H1 (cell line): ENCODE measurements around the gene SLC2A13. TPM values are rescaled to one million over a fixed set of nuclear protein-coding genes. Genes with fewer than 3 reads are reported as not detected.

Experiments
- CTCF ChIA-PET: fragments of 300-600 bp; sonication (Branson Sonifier 250); formaldehyde crosslinking; loops from one replicate; lab custom pipeline; 2021; ENCODE audit not compliant: partially characterized antibody; lab: Charles Lee
- POLR2A ChIA-PET: fragments of 300-600 bp; sonication (Branson Sonifier 250); formaldehyde crosslinking; loops from one replicate; lab custom pipeline; 2021; ENCODE audit warnings: inconsistent platforms; ENCODE audit not compliant: partially characterized antibody; lab: Charles Lee
- DNase-seq, 2 experiments: peaks; one replicate each; pipeline versions ENCODE4 v3.0.0 to v3.0.0-alpha.2; 2010 to 2022; ENCODE audit warnings: low spot score in 2 of 2, low read depth in 1 of 2, mixed read lengths in 1 of 2
- FAIRE-seq: peaks from 2 replicates; lab custom pipeline; 2011; peaks lifted over from hg19 to GRCh38; lab: Jason Lieb, UNC
- H2AFZ ChIP-seq: 2 replicates; pipeline ENCODE4 v1.8.1; 2012; ENCODE audit warnings: low read length, inconsistent platforms
- H2AK5ac ChIP-seq: 2 replicates; pipeline ENCODE4 v1.6.1; 2013; ENCODE audit warnings: low read depth, low read length
- H2BK120ac ChIP-seq: replicated peaks from 2 replicates; pipeline ENCODE3; 2013; ENCODE audit warnings: low read depth, low read length, inconsistent platforms
- H2BK12ac ChIP-seq: 2 replicates; pipeline ENCODE4 v1.6.1; 2013; ENCODE audit warnings: low read depth, low read length
- H2BK15ac ChIP-seq: 2 replicates; pipeline ENCODE4 v1.6.1; 2013; ENCODE audit warnings: low read length
- H2BK20ac ChIP-seq: 2 replicates; pipeline ENCODE4 v1.6.1; 2013; ENCODE audit warnings: low read length
- H2BK5ac ChIP-seq: 2 replicates; pipeline ENCODE4 v1.6.1; 2013; ENCODE audit warnings: low read depth, low read length
- H3K14ac ChIP-seq: 2 replicates; pipeline ENCODE4 v1.6.1; 2013; ENCODE audit warnings: inconsistent platforms; ENCODE audit not compliant: insufficient read length
- H3K18ac ChIP-seq: 2 replicates; pipeline ENCODE4 v1.6.1; 2013; ENCODE audit warnings: low read length; ENCODE audit errors: extremely low read depth
- H3K23ac ChIP-seq: 2 replicates; pipeline ENCODE4 v1.6.1; 2013; ENCODE audit warnings: inconsistent platforms; ENCODE audit not compliant: insufficient read length
- H3K23me2 ChIP-seq: 2 replicates; pipeline ENCODE4 v1.6.1; 2013; ENCODE audit warnings: low read depth, low read length
- H3K27ac ChIP-seq: 2 replicates; pipeline ENCODE4 v1.6.1; 2011; ENCODE audit warnings: low read depth, low read length, inconsistent platforms
- H3K27me3 ChIP-seq, 4 experiments: replicated peaks in 1 of 4; 1 replicate in 1 of 4; 2 replicates in 3 of 4; pipeline versions ENCODE4 v1.6.1 to v1.8.1; 2011 to 2013; ENCODE audit warnings: low read length in 3 of 4, mild to moderate bottlenecking in 3 of 4, inconsistent platforms in 2 of 4, mixed read lengths in 2 of 4, moderate library complexity in 1 of 4; ENCODE audit not compliant: control insufficient read depth in 3 of 4, insufficient read depth in 3 of 4; ENCODE audit errors: extremely low read depth in 1 of 4
- H3K36me3 ChIP-seq, 4 experiments: 2 replicates each; pipeline versions ENCODE4 v1.6.1 to v1.8.1; 2011 to 2013; ENCODE audit warnings: mild to moderate bottlenecking in 4 of 4, low read length in 3 of 4, moderate library complexity in 2 of 4, control low read depth in 1 of 4, inconsistent platforms in 1 of 4; ENCODE audit not compliant: insufficient read depth in 4 of 4, control insufficient read depth in 2 of 4
- H3K4ac ChIP-seq: replicated peaks from 2 replicates; pipeline ENCODE3; 2013; ENCODE audit warnings: low read length, low read depth, mixed read lengths, inconsistent platforms; ENCODE audit not compliant: insufficient read length
- H3K4me1 ChIP-seq, 4 experiments: replicated peaks in 1 of 4; 1 replicate in 1 of 4; 2 replicates in 3 of 4; pipeline versions ENCODE4 v1.6.1 to v1.8.1; 2011 to 2013; ENCODE audit warnings: low read length in 3 of 4, inconsistent platforms in 2 of 4, mixed read lengths in 1 of 4; ENCODE audit not compliant: insufficient read depth in 4 of 4, control insufficient read depth in 3 of 4
- H3K4me2 ChIP-seq, 2 experiments: 2 replicates each; pipeline versions ENCODE4 v1.6.1 to v1.8.1; 2011 to 2013; ENCODE audit warnings: low read depth in 2 of 2, low read length in 2 of 2, control low read depth in 1 of 2, inconsistent platforms in 1 of 2, mild to moderate bottlenecking in 1 of 2; ENCODE audit not compliant: insufficient read depth in 1 of 2
- H3K4me3 ChIP-seq, 4 experiments: fragments of 200-600, 300-600 bp in 1 of 4; sonication (generic), shearing (Covaris generic), sonication (Bioruptor Twin) in 1 of 4; 2 replicates each; pipeline versions ENCODE4 v1.5.1 to v1.8.1; 2011 to 2016; ENCODE audit warnings: low read length in 4 of 4, low read depth in 3 of 4, control low read depth in 2 of 4, inconsistent platforms in 2 of 4, mild to moderate bottlenecking in 2 of 4, mixed read lengths in 1 of 4, moderate library complexity in 1 of 4; ENCODE audit not compliant: insufficient read depth in 2 of 4; ENCODE audit errors: extremely low read depth in 1 of 4
- H3K56ac ChIP-seq: replicated peaks from 2 replicates; pipeline ENCODE3; 2013; ENCODE audit warnings: low read depth, mild to moderate bottlenecking, mixed read lengths, low read length, inconsistent platforms; ENCODE audit not compliant: insufficient read length
- H3K79me1 ChIP-seq: 2 replicates; pipeline ENCODE4 v1.6.1; 2013; ENCODE audit warnings: low read depth, low read length, control low read depth
- H3K79me2 ChIP-seq, 2 experiments: 2 replicates each; pipeline versions ENCODE4 v1.6.1 to v1.8.1; 2012 to 2013; ENCODE audit warnings: low read length in 2 of 2, mild to moderate bottlenecking in 2 of 2, inconsistent platforms in 1 of 2; ENCODE audit not compliant: insufficient read depth in 2 of 2, control insufficient read depth in 1 of 2
- H3K9ac ChIP-seq, 4 experiments: replicated peaks in 1 of 4; 1 replicate in 1 of 4; 2 replicates in 3 of 4; pipeline versions ENCODE4 v1.6.1 to v1.8.1; 2011 to 2013; ENCODE audit warnings: low read depth in 3 of 4, low read length in 3 of 4, control low read depth in 2 of 4, mild to moderate bottlenecking in 2 of 4, moderate library complexity in 2 of 4, inconsistent platforms in 1 of 4; ENCODE audit errors: extremely low read depth in 1 of 4
- H3K9me3 ChIP-seq, 2 experiments: 2 replicates each; pipeline versions ENCODE4 v1.6.1 to v1.8.1; 2012 to 2013; ENCODE audit warnings: mild to moderate bottlenecking in 2 of 2, moderate library complexity in 2 of 2, control low read depth in 1 of 2, inconsistent platforms in 1 of 2, low read depth in 1 of 2, low read length in 1 of 2, mixed read lengths in 1 of 2; ENCODE audit not compliant: insufficient read depth in 2 of 2
- H4K20me1 ChIP-seq, 2 experiments: replicated peaks in 1 of 2; 2 replicates each; pipeline versions ENCODE3 to v1.8.1; 2011 to 2013; ENCODE audit warnings: inconsistent platforms in 2 of 2, low read length in 2 of 2, mild to moderate bottlenecking in 1 of 2; ENCODE audit not compliant: insufficient read depth in 2 of 2, control insufficient read depth in 1 of 2
- H4K5ac ChIP-seq: 2 replicates; pipeline ENCODE4 v1.6.1; 2013; ENCODE audit warnings: low read length, low read depth, mixed read lengths, inconsistent platforms; ENCODE audit not compliant: insufficient read length
- H4K8ac ChIP-seq: 2 replicates; pipeline ENCODE4 v1.8.0; 2013; ENCODE audit warnings: mild to moderate bottlenecking, moderate library complexity, low read length, inconsistent platforms; ENCODE audit not compliant: insufficient read depth; ENCODE audit errors: extremely low read depth
- H4K91ac ChIP-seq: replicated peaks from 2 replicates; pipeline ENCODE3; 2013; ENCODE audit warnings: low read length, mixed read lengths, inconsistent platforms; ENCODE audit not compliant: insufficient read length
- CBX5 ChIP-seq: fragments of 300-800, 300-1000 bp; sonication (generic); IDR thresholded peaks from 2 replicates; pipeline ENCODE4 v1.7.1; 2016; ENCODE audit warnings: antibody characterized with exemption, low read length, low read depth
- JUN ChIP-seq: IDR thresholded peaks from 2 replicates; pipeline ENCODE4 v1.6.1; 2011; ENCODE audit warnings: low read depth, mild to moderate bottlenecking, improper control_type of control experiment, low read length
- NANOG ChIP-seq: IDR thresholded peaks from 2 replicates; pipeline ENCODE4 v1.6.1; 2011; ENCODE audit warnings: low read length, low read depth, mild to moderate bottlenecking, inconsistent platforms; ENCODE audit not compliant: insufficient read depth, poor library complexity, severe bottlenecking
- RNF2 ChIP-seq: fragments of 200-900, 300-1000 bp; sonication (generic); IDR thresholded peaks from 2 replicates; pipeline ENCODE4 v1.7.1; 2016; ENCODE audit warnings: borderline replicate concordance, low read depth, mild to moderate bottlenecking, antibody characterized with exemption, low read length; ENCODE audit not compliant: poor library complexity, severe bottlenecking; ENCODE audit errors: missing control alignments
- SRF ChIP-seq: IDR thresholded peaks from 2 replicates; pipeline ENCODE4 v1.6.1; 2011; ENCODE audit warnings: mild to moderate bottlenecking, low read depth, low read length, moderate library complexity
- TBP ChIP-seq: IDR thresholded peaks from 2 replicates; pipeline ENCODE4 v1.6.1; 2011; ENCODE audit warnings: low read depth, low read length, improper control_type of control experiment
- ZNF274 ChIP-seq: IDR thresholded peaks from 2 replicates; pipeline ENCODE4 v1.7.0; 2012; ENCODE audit warnings: low read length, borderline replicate concordance; ENCODE audit errors: extremely low read depth
- WGBS, 2 experiments: shearing (Covaris generic) in 1 of 2; methylation state at CpG; one replicate each; pipeline versions ENCODE4 v1.1.6 to v1.1.7; 2013 to 2015; ENCODE audit warnings: low lambda C conversion rate in 2 of 2, mixed read lengths in 2 of 2, inconsistent platforms in 1 of 2, low coverage in 1 of 2, missing lambda C conversion rate in 1 of 2; ENCODE audit not compliant: insufficient replicate concordance in 2 of 2, insufficient coverage in 1 of 2, insufficient read length in 1 of 2; ENCODE audit errors: extremely low coverage in 1 of 2, missing lambda C conversion rate in 1 of 2; 5-methylcytosine and 5-hydroxymethylcytosine counted together
- polyA plus RNA-seq, 7 experiments: library from polyadenylated mRNA; depleted of rRNA in 3 of 7; stranded (reverse) in 5 of 7; unstranded in 2 of 7; fragments of >200 nt in 5 of 7; fragments of 200-250 nt in 2 of 7; gene quantifications; 1 replicate in 5 of 7; 2 replicates in 1 of 7; 4 replicates in 1 of 7; pipeline versions ENCODE4 v1.2.1 to v1.2.3, GENCODE V29; 2011 to 2013; ENCODE audit warnings: missing spikeins in 2 of 7, mixed read lengths in 2 of 7
- total RNA-seq: library from RNA; stranded (reverse); fragmentation: NEBNext Ultra II Directional; extraction: Animal tissue kit (Norgen Biotek cat#: 25700); gene quantifications from 2 replicates; pipeline ENCODE4 v1.2.1, GENCODE V29; 2021
- TF ChIP-seq, protein P1 (sequence below): IDR thresholded peaks from 2 replicates; pipeline ENCODE4 v1.6.1; 2012; ENCODE audit warnings: inconsistent platforms

Gene SLC2A13
- total and polyA plus RNA-seq, 2 of the 8 experiments (the other 6 are each of a cell fraction or from before 2014, with no cell fraction given), result 2.8 to 9.6 TPM

GRCh38 chr12:39919790-39920189, 186.1 kb downstream of the SLC2A13 start:
- Histone ChIP-seq H2BK12ac (no peak overlapping the region), H3K14ac (no peak overlapping the region), H2AK5ac (no peak overlapping the region), H2BK120ac (no peak overlapping the region), H3K27ac (no peak overlapping the region), H3K79me1 (no peaks in the 10 kb centered on the region), H3K56ac (no peak overlapping the region), H3K36me3 (no peaks in the 10 kb centered on the region), H3K4ac (no peak overlapping the region), H4K5ac (no peak overlapping the region), H3K23ac (no peak overlapping the region), H2AFZ (no peak overlapping the region), H2BK5ac (no peak overlapping the region), H4K91ac (no peak overlapping the region), H4K8ac (no peak overlapping the region), H3K18ac (no peak overlapping the region), H3K23me2 (no peaks in the 10 kb centered on the region), H3K4me1 (peaks cover 0 to 6% (median 0%) of the 10 kb centered on the region in 4 experiments; a peak in 1 of 7 replicates), H4K20me1 (no peaks in the 10 kb centered on the region), H3K4me2 (no peak overlapping the region), H2BK15ac (no peak overlapping the region), H3K9me3 (no peaks in the 10 kb centered on the region), H3K27me3 (no peaks in the 10 kb centered on the region), H2BK20ac (no peak overlapping the region), H3K79me2 (no peaks in the 10 kb centered on the region), H3K4me3 (no peak overlapping the region), H3K9ac (no peak overlapping the region)
- FAIRE-seq, result no peak
- TF ChIP-seq ZNF274 (no peak), SRF (no peak), NANOG (no peak), TBP (no peak), JUN (no peak), CBX5 (no peak), RNF2 (no peak)
- TF ChIP-seq, protein P1, sequence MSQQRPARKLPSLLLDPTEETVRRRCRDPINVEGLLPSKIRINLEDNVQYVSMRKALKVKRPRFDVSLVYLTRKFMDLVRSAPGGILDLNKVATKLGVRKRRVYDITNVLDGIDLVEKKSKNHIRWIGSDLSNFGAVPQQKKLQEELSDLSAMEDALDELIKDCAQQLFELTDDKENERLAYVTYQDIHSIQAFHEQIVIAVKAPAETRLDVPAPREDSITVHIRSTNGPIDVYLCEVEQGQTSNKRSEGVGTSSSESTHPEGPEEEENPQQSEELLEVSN, result no peak
- DNase-seq, result no peak
- CTCF ChIA-PET, result interaction anchor here (0.7 kb wide), 1 partner anchor 8 kb away, joined by 3 read pairs; no protein-coding TSS in a partner anchor
- POLR2A ChIA-PET, result no interaction called here
- WGBS, 2 experiments, result 100% methylated on average over 1 of the region's 1 CpG; no CpG with 5 or more reads in 1 of the 2 experiments
